Measurements from ENCODE around the gene EGFL7. TPM values are rescaled to one million over a fixed set of nuclear protein-coding genes. Genes with fewer than 3 reads are reported as not detected.

The EGFL7 gene
- polyA plus RNA-seq, 6 donors from 2014 or later, result 0.33 TPM; not detected in 4

- Mint-ChIP-seq H3K4me3 (peak overlapping the region in 7 of 8 donors; percentile 42 to 82 (median 75)), H3K27me3 (peaks cover 0 to 66% (median 11%) of the 10 kb centered on the region in 3 donors), H3K36me3 (no peaks in the 10 kb centered on the region), H3K9me3 (no peaks in the 10 kb centered on the region), H3K27ac (peak overlapping the region in 1 of 6 donors; percentile 18), H3K4me1 (peaks cover 5 to 20% (median 9%) of the 10 kb centered on the region in 3 donors)
- ATAC-seq (ENCODE audit: low read depth in 2 of 2) (peak; percentile 32 to 38), DNase-seq (no peak)
Measured at GRCh38 chr9:136665111-136665703, 2.5 kb downstream of the EGFL7 start.

GRCh38 chr9:136665704-136666371 is 3.1 kb downstream of the EGFL7 start:
- peak overlapping the region in 1 of 8 donors; percentile 70 for H3K4me3 Mint-ChIP-seq
- peaks cover 0 to 62% (median 5%) of the 10 kb centered on the region in 3 donors for H3K27me3 Mint-ChIP-seq
- no peaks in the 10 kb centered on the region for H3K36me3 Mint-ChIP-seq
- no peak overlapping the region for H3K27ac Mint-ChIP-seq
- ATAC-seq (ENCODE audit: low read depth in 2 of 2), result peak; percentile 50 to 54
- H3K4me1 Mint-ChIP-seq, result peaks cover 5 to 20% (median 9%) of the 10 kb centered on the region in 3 donors
- no peaks in the 10 kb centered on the region for H3K9me3 Mint-ChIP-seq
- DNase-seq, result no peak

GRCh38 chr9:136666372-136667213 is 3.9 kb downstream of the EGFL7 start:
- H3K36me3 Mint-ChIP-seq, result no peaks in the 10 kb centered on the region
- DNase-seq (no peak), ATAC-seq (ENCODE audit: low read depth in 2 of 2) (no peak)
- H3K27ac Mint-ChIP-seq, result peak overlapping the region in 1 of 6 donors; percentile 86
- H3K9me3 Mint-ChIP-seq, result no peaks in the 10 kb centered on the region
- peak overlapping the region in 5 of 8 donors; percentile 47 to 72 (median 63) for H3K4me3 Mint-ChIP-seq
- peaks cover 0 to 54% (median 5%) of the 10 kb centered on the region in 3 donors for H3K27me3 Mint-ChIP-seq
- peaks cover 5 to 20% (median 9%) of the 10 kb centered on the region in 3 donors for H3K4me1 Mint-ChIP-seq

GRCh38 chr9:136667214-136667939 is 4.7 kb downstream of the EGFL7 start:
- Mint-ChIP-seq H3K9me3 (no peaks in the 10 kb centered on the region), H3K36me3 (no peaks in the 10 kb centered on the region), H3K27me3 (peaks cover 0 to 49% (median 5%) of the 10 kb centered on the region in 3 donors), H3K4me3 (no peak overlapping the region), H3K4me1 (peaks cover 5 to 20% (median 9%) of the 10 kb centered on the region in 3 donors), H3K27ac (no peak overlapping the region)
- no peak for DNase-seq
- ATAC-seq (ENCODE audit: low read depth in 2 of 2), result no peak

- Mint-ChIP-seq H3K27ac (no peak overlapping the region), H3K4me3 (peak overlapping the region in 2 of 8 donors; percentile 18 to 20), H3K27me3 (peaks cover 0 to 44% (median 5%) of the 10 kb centered on the region in 3 donors), H3K4me1 (peaks cover 5 to 19% (median 9%) of the 10 kb centered on the region in 3 donors), H3K36me3 (no peaks in the 10 kb centered on the region), H3K9me3 (no peaks in the 10 kb centered on the region)
- no peak for DNase-seq
- no peak for ATAC-seq (ENCODE audit: low read depth in 2 of 2)
Measured at GRCh38 chr9:136667940-136668760, 5.4 kb downstream of the EGFL7 start.

- peak overlapping the region in 2 of 8 donors; percentile 18 to 64 for H3K4me3 Mint-ChIP-seq
- DNase-seq (no peak), ATAC-seq (ENCODE audit: low read depth in 2 of 2) (no peak)
- H3K27me3 Mint-ChIP-seq, result peaks cover 0 to 34% (median 5%) of the 10 kb centered on the region in 3 donors
- no peaks in the 10 kb centered on the region for H3K9me3 Mint-ChIP-seq
- peaks cover 5 to 15% (median 12%) of the 10 kb centered on the region in 3 donors for H3K4me1 Mint-ChIP-seq
- H3K36me3 Mint-ChIP-seq, result no peaks in the 10 kb centered on the region
- no peak overlapping the region for H3K27ac Mint-ChIP-seq
Measured at GRCh38 chr9:136668983-136669790, 6.5 kb downstream of the EGFL7 start.

- Mint-ChIP-seq H3K27ac (no peak overlapping the region), H3K4me1 (peaks cover 3 to 11% (median 9%) of the 10 kb centered on the region in 3 donors), H3K4me3 (no peak overlapping the region), H3K9me3 (no peaks in the 10 kb centered on the region), H3K27me3 (peaks cover 0 to 26% (median 3%) of the 10 kb centered on the region in 3 donors), H3K36me3 (no peaks in the 10 kb centered on the region)
- DNase-seq, result no peak
- no peak for ATAC-seq (ENCODE audit: low read depth in 2 of 2)
Measured at GRCh38 chr9:136669791-136670464, 7.2 kb downstream of the EGFL7 start.

GRCh38 chr9:136670576-136671253 is 8.0 kb downstream of the EGFL7 start:
- ATAC-seq (ENCODE audit: low read depth in 2 of 2), result no peak
- DNase-seq, result no peak
- H3K9me3 Mint-ChIP-seq, result no peaks in the 10 kb centered on the region
- H3K4me3 Mint-ChIP-seq, result no peak overlapping the region
- no peaks in the 10 kb centered on the region for H3K36me3 Mint-ChIP-seq
- peaks cover 0 to 7% (median 5%) of the 10 kb centered on the region in 3 donors for H3K4me1 Mint-ChIP-seq
- no peak overlapping the region for H3K27ac Mint-ChIP-seq
- H3K27me3 Mint-ChIP-seq, result peaks cover 0 to 22% (median 0%) of the 10 kb centered on the region in 3 donors

- ATAC-seq (ENCODE audit: low read depth in 2 of 2) (no peak), DNase-seq (no peak)
- peaks cover 0 to 22% (median 0%) of the 10 kb centered on the region in 3 donors for H3K27me3 Mint-ChIP-seq
- H3K9me3 Mint-ChIP-seq, result no peaks in the 10 kb centered on the region
- H3K4me3 Mint-ChIP-seq, result no peak overlapping the region
- H3K27ac Mint-ChIP-seq, result no peak overlapping the region
- no peaks in the 10 kb centered on the region for H3K36me3 Mint-ChIP-seq
- peaks cover 0 to 7% (median 5%) of the 10 kb centered on the region in 3 donors for H3K4me1 Mint-ChIP-seq
Measured at GRCh38 chr9:136671254-136671614, 8.5 kb downstream of the EGFL7 start.

- Mint-ChIP-seq H3K4me3 (no peak overlapping the region), H3K4me1 (peaks cover 0 to 7% (median 5%) of the 10 kb centered on the region in 3 donors)
- peak; percentile 61 to 64 for ATAC-seq (ENCODE audit: low read depth in 2 of 2)
Measured at GRCh38 chr9:136671646-136672430, 9.1 kb downstream of the EGFL7 start.

More at GRCh38 chr9:136671646-136672430, 9.1 kb downstream of the EGFL7 start:
- DNase-seq, result peak; percentile 24
- Mint-ChIP-seq H3K36me3 (no peaks in the 10 kb centered on the region), H3K27ac (peak overlapping the region in 1 of 6 donors; percentile 74), H3K27me3 (peaks cover 0 to 16% (median 0%) of the 10 kb centered on the region in 3 donors), H3K9me3 (no peaks in the 10 kb centered on the region)

All from naive B cell (primary cell).